Natural killer cell (primary cell): ENCODE measurements around the gene MLNR. TPM values are rescaled to one million over a fixed set of nuclear protein-coding genes. Genes with fewer than 3 reads are reported as not detected.

ENCODE experiments used
- ATAC-seq, 3 donors: fragments of 150-1000 bp in 2 of 3; fragments of 200-7000 bp in 1 of 3; cut with Tn5 transposase; 1 replicate in 1 of 3; 2 replicates in 2 of 3; pipeline ENCODE4 v1.10.0; 2021; ENCODE audit warnings: mild to moderate bottlenecking in 2 of 3, moderate library complexity in 2 of 3
- DNase-seq, 2 donors: peaks; one replicate each; pipeline versions ENCODE4 v3.0.0 to v3.0.0-alpha.2; 2013 to 2021; ENCODE audit warnings: mixed read lengths in 1 of 2
- H3K27ac ChIP-seq: one replicate; pipeline ENCODE4 v1.5.1; 2013; ENCODE audit warnings: mild to moderate bottlenecking, low read length
- H3K27me3 ChIP-seq: one replicate; pipeline ENCODE4 v1.6.1; 2013; ENCODE audit warnings: low read length; ENCODE audit not compliant: control insufficient read depth, insufficient read depth
- H3K36me3 ChIP-seq: one replicate; pipeline ENCODE4 v1.6.1; 2013; ENCODE audit warnings: low read length; ENCODE audit not compliant: control insufficient read depth, insufficient read depth
- H3K4me1 ChIP-seq: one replicate; pipeline ENCODE4 v1.6.1; 2013; ENCODE audit warnings: low read length; ENCODE audit not compliant: control insufficient read depth, insufficient read depth
- H3K4me3 ChIP-seq: one replicate; pipeline ENCODE4 v1.5.1; 2013; ENCODE audit warnings: low read length
- H3K9me3 ChIP-seq: one replicate; pipeline ENCODE4 v1.6.1; 2013; ENCODE audit warnings: low read length; ENCODE audit not compliant: control insufficient read depth, insufficient read depth
- H3K27ac Mint-ChIP-seq, 2 donors: one replicate each; pipeline ENCODE4 v1.8.0; 2022; ENCODE audit warnings: mild to moderate bottlenecking in 2 of 2, mixed read lengths in 2 of 2, moderate library complexity in 1 of 2
- H3K27me3 Mint-ChIP-seq, 2 donors: one replicate each; pipeline ENCODE4 v1.8.0; 2022; ENCODE audit warnings: low read depth in 2 of 2, mixed read lengths in 2 of 2
- H3K36me3 Mint-ChIP-seq: one replicate; pipeline ENCODE4 v1.8.0; 2022; ENCODE audit warnings: mixed read lengths
- H3K4me1 Mint-ChIP-seq, 2 donors: one replicate each; pipeline ENCODE4 v1.8.0; 2022; ENCODE audit warnings: mixed read lengths in 2 of 2
- H3K4me3 Mint-ChIP-seq: one replicate; pipeline ENCODE4 v1.8.0; 2022; ENCODE audit warnings: mild to moderate bottlenecking, moderate library complexity, mixed read lengths
- H3K9me3 Mint-ChIP-seq, 2 donors: one replicate each; pipeline ENCODE4 v1.8.0; 2022; ENCODE audit warnings: mixed read lengths in 2 of 2
- CTCF ChIP-seq: fragments of 200-600 bp; IDR thresholded peaks from one replicate; pipeline ENCODE4 v1.8.0; 2022; ENCODE audit warnings: antibody characterized with exemption
- WGBS: methylation state at CpG from one replicate; pipeline ENCODE4 v1.1.7; 2013; ENCODE audit warnings: missing lambda C conversion rate; ENCODE audit not compliant: insufficient coverage; 5-methylcytosine and 5-hydroxymethylcytosine counted together
- intact Hi-C: fragments of 100-400 bp; cut with micrococcal nuclease; formaldehyde crosslinking; loops from one replicate; pipeline ENCODE4 v1.14.2; 2022
- total RNA-seq, 4 donors: library from RNA; stranded (reverse); fragments of 120-200 nt in 1 of 4; gene quantifications; one replicate each; pipeline versions ENCODE4 v1.2.3 to v1.2.4, GENCODE V29; 2013 to 2022

MLNR gene
- total RNA-seq, 3 donors from 2014 or later (not counting 1 experiment from before 2014, with no cell fraction given) = not detected

- no peak overlapping the region for H3K4me3 Mint-ChIP-seq
- no peaks in the 10 kb centered on the region for H3K27me3 ChIP-seq
- H3K4me1 Mint-ChIP-seq = no peaks in the 10 kb centered on the region
- no peaks in the 10 kb centered on the region for H3K9me3 ChIP-seq
- H3K36me3 Mint-ChIP-seq = peaks cover 10% of the 10 kb centered on the region
- intact Hi-C loops = no loop called here
- ATAC-seq (no peak), DNase-seq (no peak)
- H3K27ac Mint-ChIP-seq = no peak overlapping the region
- H3K9me3 Mint-ChIP-seq = no peaks in the 10 kb centered on the region
- no peak overlapping the region for H3K4me3 ChIP-seq
- H3K27me3 Mint-ChIP-seq = no peaks in the 10 kb centered on the region
- TF ChIP-seq CTCF = no peak
- peaks cover 14% of the 10 kb centered on the region for H3K36me3 ChIP-seq
- H3K4me1 ChIP-seq = no peaks in the 10 kb centered on the region
- WGBS = 36% methylated on average over 2 of the region's 2 CpGs
- no peak overlapping the region for H3K27ac ChIP-seq
Measured at GRCh38 chr13:49265822-49266221, 45.7 kb downstream of the MLNR start.

- Mint-ChIP-seq H3K27ac (no peak overlapping the region), H3K27me3 (no peaks in the 10 kb centered on the region), H3K4me3 (no peak overlapping the region), H3K36me3 (peaks cover 9% of the 10 kb centered on the region), H3K9me3 (no peaks in the 10 kb centered on the region), H3K4me1 (no peaks in the 10 kb centered on the region)
- no peak overlapping the region for H3K4me3 ChIP-seq
- no peaks in the 10 kb centered on the region for H3K4me1 ChIP-seq
- no peaks in the 10 kb centered on the region for H3K27me3 ChIP-seq
- ATAC-seq (no peak), DNase-seq (no peak)
- H3K27ac ChIP-seq = no peak overlapping the region
- TF ChIP-seq CTCF = no peak
- intact Hi-C loops = no loop called here
- H3K36me3 ChIP-seq = peaks cover 7% of the 10 kb centered on the region
- WGBS = 50% methylated on average over 1 of the region's 1 CpG
- no peaks in the 10 kb centered on the region for H3K9me3 ChIP-seq
Measured at GRCh38 chr13:49271264-49271663, 51.1 kb downstream of the MLNR start.

Other genes with a start within 250 kb of the MLNR start
- 10 to 100 TPM; 38.3 to 46.0 (median 41.5) TPM for gene FNDC3A, start 244.4 kb upstream of the MLNR start, total RNA-seq
- gene CDADC1, start 27.6 kb downstream of the MLNR start, total RNA-seq = 10 to 100 TPM; 32.0 to 39.4 (median 33.6) TPM
- 1 to 10 TPM; 4.4 to 6.5 (median 6.0) TPM for gene CAB39L, start 223.7 kb downstream of the MLNR start, total RNA-seq
- gene SETDB2, start 223.9 kb downstream of the MLNR start, total RNA-seq = 10 to 100 TPM; 15.8 to 17.4 (median 16.4) TPM